ENCODE data around the gene TK2.
"Not testable (repeated sequence)": the region's sequence is repeated elsewhere in the genome, so short reads cannot be mapped to it uniquely, and the experiment has no call there.

TK2 gene

DNA sequence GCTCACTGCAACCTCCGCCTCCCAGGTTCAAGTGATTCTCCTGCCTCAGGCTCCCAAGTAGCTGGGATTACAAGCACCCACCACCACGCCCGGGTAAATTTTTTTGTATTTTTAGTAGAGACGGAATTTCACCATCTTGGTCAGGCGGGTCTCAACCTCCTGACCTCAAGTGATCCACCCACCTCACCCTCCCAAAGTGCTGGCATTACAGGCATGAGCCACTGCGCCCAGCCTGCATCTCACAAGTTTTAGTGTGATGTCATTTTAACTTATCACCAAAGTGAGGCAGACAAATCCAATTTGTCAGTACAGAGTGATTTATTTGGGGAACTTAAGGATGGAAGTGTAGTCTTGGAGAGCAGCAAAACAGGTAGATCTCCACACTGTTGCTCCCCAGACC, 83.3 kb downstream of the TK2 start:
- not testable (repeated sequence) for DNase-seq (ENCODE audit: low spot score)

DNA sequence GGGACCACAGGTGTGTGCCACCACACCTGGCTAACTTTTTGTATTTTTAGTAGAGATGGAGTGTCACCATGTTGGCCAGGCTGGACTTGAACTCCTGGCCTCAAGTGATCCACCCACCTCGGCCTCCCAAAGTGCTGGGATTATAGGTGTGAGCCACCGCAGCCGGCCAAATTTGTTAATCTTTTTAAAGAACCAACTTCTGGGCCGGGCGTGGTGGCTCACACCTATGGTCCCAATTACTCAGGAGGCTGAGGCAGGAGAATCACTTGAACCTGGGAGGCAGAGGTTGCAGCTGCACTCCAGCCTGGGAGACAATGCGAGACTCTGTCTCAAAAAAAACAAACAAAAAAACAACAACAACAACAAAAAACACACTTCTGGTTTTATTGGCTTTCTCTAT, 84.0 kb downstream of the TK2 start:
- not testable (repeated sequence) for DNase-seq (ENCODE audit: low spot score)

DNA sequence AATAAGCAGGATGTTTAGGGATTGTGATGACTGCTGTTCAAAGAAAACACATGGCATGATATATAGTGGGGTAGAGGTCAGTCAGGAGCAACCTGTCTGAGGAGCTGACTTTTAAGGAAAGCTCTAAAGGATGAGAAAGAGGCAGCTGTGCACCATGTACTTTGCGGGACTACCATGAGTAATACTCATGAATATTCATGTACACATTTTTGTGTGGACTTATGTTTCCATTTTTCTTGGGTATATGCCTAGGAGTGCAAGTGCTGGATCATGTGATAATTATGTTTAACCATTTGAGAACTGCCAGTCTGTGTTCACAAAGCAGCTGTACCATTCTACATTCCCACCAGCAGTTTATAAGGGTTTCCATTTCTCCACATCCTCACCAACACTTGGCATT, 87.0 kb downstream of the TK2 start:
- DNase-seq (ENCODE audit: low spot score) = no peak

DNA sequence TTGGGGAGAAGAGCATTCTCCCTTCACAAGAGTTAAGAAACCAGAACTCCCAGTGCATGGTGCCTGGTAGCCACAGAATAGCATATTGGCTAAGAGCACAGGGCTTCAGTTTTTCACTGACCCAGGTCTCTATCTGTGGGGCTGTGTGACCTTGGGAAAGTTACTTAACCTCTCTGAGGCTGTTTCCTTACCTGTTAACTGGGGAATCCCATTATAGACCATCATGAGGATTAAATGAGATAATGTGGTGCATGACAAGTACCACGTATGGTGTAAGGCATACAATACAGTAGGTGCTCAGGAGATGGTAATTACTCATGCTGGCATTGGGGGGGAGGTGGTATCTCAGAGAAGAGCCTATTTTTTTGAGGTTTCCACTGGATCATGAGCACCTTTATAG, 89.2 kb downstream of the TK2 start:
- DNase-seq (ENCODE audit: low spot score) = no peak

DNA sequence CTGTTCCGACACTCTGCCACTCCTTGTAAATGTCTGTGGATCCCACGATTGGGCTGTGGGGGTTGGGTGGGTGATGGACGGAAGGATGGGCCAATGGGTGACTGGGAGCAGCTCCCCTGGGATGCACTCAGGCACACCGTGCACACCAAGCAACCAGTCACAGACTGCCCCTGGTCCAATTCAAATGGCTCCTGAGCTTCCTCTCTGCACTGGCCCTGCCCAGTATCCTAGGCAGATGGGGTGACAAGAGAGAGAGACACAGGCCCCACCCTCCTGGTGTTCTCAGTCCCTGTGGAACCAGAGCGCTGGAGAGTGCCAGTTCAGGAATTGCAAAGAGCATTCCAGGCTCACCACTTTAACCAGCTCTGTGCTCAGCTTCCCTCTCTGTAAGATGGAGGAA, 90.0 kb downstream of the TK2 start:
- DNase-seq (ENCODE audit: low spot score) = no peak

DNA sequence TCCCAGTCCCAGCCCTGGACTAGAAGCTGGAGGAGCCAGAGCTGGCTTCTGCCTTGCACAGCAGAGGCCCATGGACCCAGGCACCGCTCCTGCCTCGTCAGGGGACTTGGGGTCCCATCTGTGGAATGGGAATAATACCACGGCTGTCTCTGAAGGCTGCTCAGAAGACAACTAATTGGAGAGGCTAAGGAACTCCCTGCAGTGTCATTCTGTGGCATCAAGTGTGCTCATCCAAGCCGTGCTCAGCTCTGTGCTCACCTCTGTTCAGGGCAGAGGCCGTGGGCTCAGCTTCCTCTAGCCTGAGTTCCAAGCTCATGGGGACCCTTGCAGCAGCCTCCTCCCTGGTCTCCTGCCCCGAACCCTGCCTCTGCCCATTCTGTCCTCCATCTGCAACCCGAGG, 91.1 kb downstream of the TK2 start:
- no peak for DNase-seq (ENCODE audit: low spot score)

DNA sequence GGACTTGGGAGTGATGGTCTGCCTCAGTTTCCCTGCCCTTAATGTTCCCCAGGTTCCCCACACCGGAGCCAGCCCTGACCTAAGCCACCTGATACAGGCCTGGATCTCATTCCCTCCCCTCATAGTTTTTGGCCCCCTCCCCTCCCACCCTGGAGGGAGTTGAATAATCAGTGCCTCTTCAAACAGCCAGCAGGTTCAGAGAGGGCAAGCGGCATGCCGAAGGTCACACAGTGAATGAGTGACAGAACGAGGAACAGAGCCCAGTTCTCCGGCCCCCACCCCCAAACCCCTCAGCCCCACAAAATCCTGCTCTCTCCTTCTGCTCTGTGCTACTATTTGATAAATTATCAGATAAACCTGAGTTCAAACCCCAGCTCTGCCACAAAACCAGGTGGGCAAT, 91.6 kb downstream of the TK2 start:
- no peak for DNase-seq (ENCODE audit: low spot score)
